ENCODE data around the gene GATAD2A.
A peak's percentile ranks its signal among the peaks of the same experiment; 100 is the strongest.

GATAD2A gene, protein sequence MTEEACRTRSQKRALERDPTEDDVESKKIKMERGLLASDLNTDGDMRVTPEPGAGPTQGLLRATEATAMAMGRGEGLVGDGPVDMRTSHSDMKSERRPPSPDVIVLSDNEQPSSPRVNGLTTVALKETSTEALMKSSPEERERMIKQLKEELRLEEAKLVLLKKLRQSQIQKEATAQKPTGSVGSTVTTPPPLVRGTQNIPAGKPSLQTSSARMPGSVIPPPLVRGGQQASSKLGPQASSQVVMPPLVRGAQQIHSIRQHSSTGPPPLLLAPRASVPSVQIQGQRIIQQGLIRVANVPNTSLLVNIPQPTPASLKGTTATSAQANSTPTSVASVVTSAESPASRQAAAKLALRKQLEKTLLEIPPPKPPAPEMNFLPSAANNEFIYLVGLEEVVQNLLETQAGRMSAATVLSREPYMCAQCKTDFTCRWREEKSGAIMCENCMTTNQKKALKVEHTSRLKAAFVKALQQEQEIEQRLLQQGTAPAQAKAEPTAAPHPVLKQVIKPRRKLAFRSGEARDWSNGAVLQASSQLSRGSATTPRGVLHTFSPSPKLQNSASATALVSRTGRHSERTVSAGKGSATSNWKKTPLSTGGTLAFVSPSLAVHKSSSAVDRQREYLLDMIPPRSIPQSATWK

DNA sequence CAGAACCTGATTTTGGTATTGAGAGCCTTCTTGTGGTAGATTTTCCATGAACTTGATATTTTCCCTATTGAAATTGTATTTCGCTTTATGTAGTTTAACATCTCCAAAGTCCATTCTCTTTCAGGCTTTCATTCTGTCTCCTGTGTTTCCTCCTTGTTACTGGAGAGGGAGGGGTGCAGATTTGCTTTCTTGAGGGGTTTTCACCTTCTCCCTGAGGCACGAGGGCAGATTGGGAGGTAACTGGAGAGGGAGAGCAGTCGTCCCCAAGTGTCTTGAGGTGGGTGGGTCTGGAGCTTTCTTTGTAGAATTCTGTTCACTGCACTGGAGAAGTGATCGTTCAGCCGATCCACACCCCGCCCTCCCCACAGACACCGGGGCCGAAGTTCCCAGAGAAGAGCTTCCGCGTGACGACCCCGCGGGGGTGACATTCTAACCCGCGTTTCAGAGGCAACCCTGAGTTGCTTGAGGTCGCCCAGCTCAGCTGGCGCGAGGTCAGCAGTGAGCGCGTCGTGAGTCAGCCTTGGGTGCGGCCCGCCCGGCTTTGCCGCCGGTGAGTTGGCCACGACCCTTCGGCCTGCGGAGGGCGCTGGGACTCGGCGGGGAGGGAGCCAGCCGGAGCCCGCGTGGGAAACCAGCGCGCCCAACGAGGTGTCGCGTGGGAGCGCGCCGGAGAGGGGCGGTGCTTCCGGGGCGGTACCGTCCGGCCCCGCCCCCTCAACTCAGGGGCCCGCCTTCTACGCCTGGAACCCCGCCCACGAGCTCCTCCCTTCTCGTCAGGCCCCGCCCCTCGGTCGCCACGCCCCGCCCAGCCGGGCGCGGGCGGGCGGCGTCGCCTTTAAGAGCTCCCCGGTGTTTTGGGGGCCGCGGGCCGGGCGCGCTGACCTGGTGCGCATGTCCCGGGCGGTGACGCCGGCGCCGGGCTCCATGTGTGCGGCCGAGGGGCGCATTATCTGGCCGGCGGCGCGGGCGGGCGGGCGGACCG, at the start of gene GATAD2A:
Gene GATAD2A, plus strand, starts transcription at position 797 of the 982 bp plus-strand sequence. CDS start 59,671 bp downstream, outside the sequence.
- H3K36me3 Mint-ChIP-seq (ENCODE audit: low read depth): no peaks in the 10 kb centered on the region
- peak within 1 kb of the TSS; percentile 98 to 100 (median 100) for H3K4me3 Mint-ChIP-seq
- no peaks in the 10 kb centered on the region for H3K27me3 Mint-ChIP-seq (ENCODE audit: low read depth)
- TF ChIP-seq, protein P1, sequence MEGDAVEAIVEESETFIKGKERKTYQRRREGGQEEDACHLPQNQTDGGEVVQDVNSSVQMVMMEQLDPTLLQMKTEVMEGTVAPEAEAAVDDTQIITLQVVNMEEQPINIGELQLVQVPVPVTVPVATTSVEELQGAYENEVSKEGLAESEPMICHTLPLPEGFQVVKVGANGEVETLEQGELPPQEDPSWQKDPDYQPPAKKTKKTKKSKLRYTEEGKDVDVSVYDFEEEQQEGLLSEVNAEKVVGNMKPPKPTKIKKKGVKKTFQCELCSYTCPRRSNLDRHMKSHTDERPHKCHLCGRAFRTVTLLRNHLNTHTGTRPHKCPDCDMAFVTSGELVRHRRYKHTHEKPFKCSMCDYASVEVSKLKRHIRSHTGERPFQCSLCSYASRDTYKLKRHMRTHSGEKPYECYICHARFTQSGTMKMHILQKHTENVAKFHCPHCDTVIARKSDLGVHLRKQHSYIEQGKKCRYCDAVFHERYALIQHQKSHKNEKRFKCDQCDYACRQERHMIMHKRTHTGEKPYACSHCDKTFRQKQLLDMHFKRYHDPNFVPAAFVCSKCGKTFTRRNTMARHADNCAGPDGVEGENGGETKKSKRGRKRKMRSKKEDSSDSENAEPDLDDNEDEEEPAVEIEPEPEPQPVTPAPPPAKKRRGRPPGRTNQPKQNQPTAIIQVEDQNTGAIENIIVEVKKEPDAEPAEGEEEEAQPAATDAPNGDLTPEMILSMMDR (IDR thresholded peaks at IDR 0.05; ENCODE audit: unreplicated experiment in 3 of 3): peak in 1 of 3 experiments; percentile 33
- H3K4me1 Mint-ChIP-seq: peaks cover 54% of the 10 kb centered on the region
- no peaks in the 10 kb centered on the region for H3K9me3 Mint-ChIP-seq
- H3K27ac Mint-ChIP-seq: peak within 1 kb of the TSS; percentile 95 to 97 (median 96)

DNA sequence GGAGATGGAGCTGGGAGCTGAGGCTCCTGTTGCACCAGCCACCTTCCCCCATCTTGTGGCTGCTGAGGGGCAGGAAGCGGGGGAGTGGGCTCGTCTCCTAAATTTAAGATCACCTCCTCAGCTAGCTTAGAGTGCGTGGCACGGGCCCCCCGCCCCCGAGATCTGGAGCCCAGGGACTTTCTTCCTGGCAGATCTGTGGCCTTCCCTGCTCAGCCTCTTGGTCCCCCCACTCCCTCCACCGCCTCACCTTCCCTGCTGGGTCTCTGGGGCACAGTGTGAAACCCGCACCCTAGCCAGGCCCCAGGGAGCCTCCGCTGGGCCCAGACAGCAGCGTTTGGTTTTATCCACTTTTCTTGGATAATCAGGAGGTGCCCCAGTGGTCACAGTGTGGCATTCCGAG, 49.0 kb upstream of the GATAD2A start:
- Mint-ChIP-seq H3K27ac (no peak overlapping the region), H3K4me1 (peaks cover 5% of the 10 kb centered on the region), H3K4me3 (no peak overlapping the region), H3K9me3 (no peaks in the 10 kb centered on the region), H3K36me3 (ENCODE audit: low read depth) (peaks cover 26% of the 10 kb centered on the region), H3K27me3 (ENCODE audit: low read depth) (no peaks in the 10 kb centered on the region)
- TF ChIP-seq, protein P1 (IDR thresholded peaks at IDR 0.05; ENCODE audit: unreplicated experiment in 3 of 3): no peak

DNA sequence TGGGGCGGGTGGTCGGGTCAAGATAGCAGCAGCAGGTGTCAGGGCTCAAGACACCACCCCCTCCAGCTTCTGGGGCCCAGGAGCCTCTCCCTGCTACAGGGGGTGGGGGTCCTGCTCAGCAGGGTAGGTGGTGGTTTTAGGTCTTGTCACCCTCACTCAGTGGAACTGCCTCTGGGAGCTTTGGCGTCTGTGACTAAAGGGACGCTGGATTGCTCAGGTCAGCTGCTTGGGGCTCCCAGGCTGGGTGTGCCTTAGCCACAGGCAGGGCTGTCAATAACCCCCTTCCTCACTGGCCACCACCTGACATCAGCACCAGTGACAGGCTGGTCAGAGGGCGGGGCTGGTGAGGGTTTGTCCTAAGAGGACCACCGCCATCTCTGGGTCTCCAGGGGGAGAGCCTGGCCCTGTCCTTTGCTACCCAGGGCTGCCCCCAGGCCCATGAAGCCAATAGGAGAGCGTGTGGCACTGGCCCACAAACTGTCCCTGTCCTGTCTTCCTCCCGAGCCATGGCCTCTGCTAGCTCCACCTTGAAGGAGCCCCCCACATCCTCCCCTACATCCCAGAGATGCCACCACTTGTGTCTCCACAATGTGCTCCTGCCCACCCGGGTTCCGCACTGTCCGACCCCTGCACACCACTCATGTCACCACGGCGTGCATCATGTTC, 48.4 kb upstream of the GATAD2A start:
- H3K27me3 Mint-ChIP-seq (ENCODE audit: low read depth): no peaks in the 10 kb centered on the region
- peaks cover 24% of the 10 kb centered on the region for H3K36me3 Mint-ChIP-seq (ENCODE audit: low read depth)
- H3K4me1 Mint-ChIP-seq: peaks cover 5% of the 10 kb centered on the region
- no peaks in the 10 kb centered on the region for H3K9me3 Mint-ChIP-seq
- TF ChIP-seq, protein P1 (IDR thresholded peaks at IDR 0.05; ENCODE audit: unreplicated experiment in 3 of 3): no peak
- peak overlapping the region in 1 of 3 experiments; percentile 66 for H3K27ac Mint-ChIP-seq
- no peak overlapping the region for H3K4me3 Mint-ChIP-seq

DNA sequence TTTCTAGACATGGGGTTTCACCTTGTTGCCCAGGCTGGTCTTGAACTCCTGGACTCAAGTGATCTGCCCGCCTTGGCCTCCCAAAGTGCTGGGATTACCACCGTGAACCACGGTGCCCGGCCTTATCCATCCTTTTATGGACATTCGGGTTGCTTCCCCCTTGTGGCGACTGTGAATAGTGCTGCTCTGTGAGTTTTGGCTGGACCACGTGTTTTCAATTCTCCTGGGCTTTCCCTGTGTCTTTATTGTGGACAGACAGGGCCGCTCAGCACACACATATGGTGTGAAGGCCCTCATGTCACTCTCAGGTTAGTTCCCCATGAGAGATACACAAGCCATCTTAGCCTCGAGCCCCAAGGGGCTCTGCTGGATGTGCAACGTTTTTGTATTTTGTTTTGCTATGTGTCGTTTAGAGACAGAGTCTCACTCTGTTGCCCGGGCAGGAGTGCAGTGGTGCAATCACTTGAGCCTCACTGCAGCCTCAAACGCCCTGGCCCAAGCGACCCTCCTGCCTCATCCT, 44.3 kb upstream of the GATAD2A start:
- TF ChIP-seq, protein P1 (IDR thresholded peaks at IDR 0.05; ENCODE audit: unreplicated experiment in 3 of 3): peak; percentile 70 to 81 (median 75)
- H3K36me3 Mint-ChIP-seq (ENCODE audit: low read depth): peaks cover 9% of the 10 kb centered on the region
- no peak overlapping the region for H3K4me3 Mint-ChIP-seq
- H3K27me3 Mint-ChIP-seq (ENCODE audit: low read depth): no peaks in the 10 kb centered on the region
- no peaks in the 10 kb centered on the region for H3K9me3 Mint-ChIP-seq
- H3K27ac Mint-ChIP-seq: peak overlapping the region in 2 of 3 experiments; percentile 11 to 35
- H3K4me1 Mint-ChIP-seq: peaks cover 10% of the 10 kb centered on the region

DNA sequence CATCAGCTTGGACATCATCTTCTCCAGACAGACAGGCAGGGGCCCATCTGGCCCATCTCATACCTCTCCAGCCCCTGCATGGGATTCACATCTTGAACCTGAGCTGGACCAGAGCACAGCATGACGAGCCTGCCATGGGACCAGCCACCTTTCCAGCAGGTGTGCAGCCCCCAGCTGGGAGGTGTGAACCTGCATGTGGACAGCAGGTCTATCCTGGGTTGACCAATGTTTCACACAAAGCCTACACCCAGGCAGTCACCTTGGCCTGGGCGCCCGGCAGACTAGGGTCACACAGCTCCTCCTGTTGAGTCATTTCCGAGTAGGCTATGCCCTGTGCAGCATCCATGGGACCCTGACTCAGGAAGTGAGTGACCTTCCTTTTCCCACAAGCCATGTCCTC, 43.4 kb upstream of the GATAD2A start:
- H3K4me3 Mint-ChIP-seq: no peak overlapping the region
- H3K27me3 Mint-ChIP-seq (ENCODE audit: low read depth): no peaks in the 10 kb centered on the region
- H3K27ac Mint-ChIP-seq: no peak overlapping the region
- H3K36me3 Mint-ChIP-seq (ENCODE audit: low read depth): peaks cover 9% of the 10 kb centered on the region
- TF ChIP-seq, protein P1 (IDR thresholded peaks at IDR 0.05; ENCODE audit: unreplicated experiment in 3 of 3): no peak
- peaks cover 10% of the 10 kb centered on the region for H3K4me1 Mint-ChIP-seq
- H3K9me3 Mint-ChIP-seq: no peaks in the 10 kb centered on the region
